Suprapubic skin (tissue), 4 donors: Measurements from ENCODE around the gene SYTL1. TPM values are rescaled to one million over a fixed set of nuclear protein-coding genes. Genes with fewer than 3 reads are reported as not detected.

Source experiments
- DNase-seq, 2 donors: peaks; one replicate each; pipeline ENCODE4 v3.0.0-alpha.2; 2019; ENCODE audit warnings: low spot score in 2 of 2
- H3K27ac ChIP-seq: fragments of 200-600 bp; sonication (generic); one replicate; pipeline ENCODE4 v1.5.1; 2019
- H3K27me3 ChIP-seq: fragments of 200-600 bp; sonication (generic); one replicate; pipeline ENCODE4 v1.5.1; 2019
- H3K36me3 ChIP-seq: fragments of 200-600 bp; sonication (generic); one replicate; pipeline ENCODE4 v1.5.1; 2019
- H3K4me1 ChIP-seq: fragments of 200-600 bp; sonication (generic); one replicate; pipeline ENCODE4 v1.5.1; 2019
- H3K4me3 ChIP-seq: fragments of 200-600 bp; sonication (generic); one replicate; pipeline ENCODE4 v1.5.1; 2019; ENCODE audit warnings: mild to moderate bottlenecking
- H3K9me3 ChIP-seq: fragments of 200-600 bp; sonication (generic); one replicate; pipeline ENCODE4 v1.5.1; 2019
- CTCF ChIP-seq, 2 donors: fragments of 200-600 bp in 1 of 2; fragments of 450-650 bp in 1 of 2; sonication (generic) in 1 of 2; IDR thresholded peaks; one replicate each; pipeline ENCODE4 v1.5.1; 2016 to 2019; ENCODE audit warnings: antibody characterized with exemption in 2 of 2, mild to moderate bottlenecking in 1 of 2, moderate library complexity in 1 of 2
- EP300 ChIP-seq: sonication (generic); formaldehyde crosslinking; IDR thresholded peaks from one replicate; pipeline ENCODE4 v1.6.1; 2017; ENCODE audit warnings: antibody characterized with exemption
- POLR2A ChIP-seq, 2 donors: fragments of 450-650 bp; IDR thresholded peaks; one replicate each; pipeline ENCODE4 v1.6.1; 2017; ENCODE audit warnings: antibody characterized with exemption in 2 of 2, mild to moderate bottlenecking in 2 of 2, moderate library complexity in 2 of 2
- POLR2AphosphoS5 ChIP-seq, 3 donors: sonication (generic); formaldehyde crosslinking; IDR thresholded peaks; one replicate each; pipeline ENCODE4 v1.6.1; 2017; ENCODE audit warnings: antibody characterized with exemption in 3 of 3
- WGBS: methylation state at CpG from one replicate; pipeline ENCODE4 v1.1.5; 2018; 5-methylcytosine and 5-hydroxymethylcytosine counted together
- total RNA-seq, 4 donors: library from RNA; depleted of rRNA; stranded (reverse); fragments of >200 nt; gene quantifications; one replicate each; pipeline ENCODE4 v1.1.0, GENCODE V29; 2016

Gene SYTL1
- total RNA-seq, 4 donors from 2014 or later, result 142 to 176 (median 168) TPM

GRCh38 chr1:27314169-27314568 lies 27.7 kb upstream of the SYTL1 start:
- 64% methylated on average over 3 of the region's 3 CpGs for WGBS
- H3K9me3 ChIP-seq, result no peaks in the 10 kb centered on the region
- TF ChIP-seq POLR2A (IDR thresholded peaks at IDR 0.05) (no peak), CTCF (IDR thresholded peaks at IDR 0.05) (no peak), POLR2AphosphoS5 (IDR thresholded peaks at IDR 0.05) (no peak), EP300 (no peak)
- H3K27me3 ChIP-seq, result no peaks in the 10 kb centered on the region
- no peak overlapping the region for H3K4me3 ChIP-seq
- peaks cover 4% of the 10 kb centered on the region for H3K4me1 ChIP-seq
- no peak overlapping the region for H3K27ac ChIP-seq
- peaks cover 8% of the 10 kb centered on the region for H3K36me3 ChIP-seq
- no peak for DNase-seq

- H3K36me3 ChIP-seq, result peaks cover 8% of the 10 kb centered on the region
- 78% methylated on average over 2 of the region's 2 CpGs for WGBS
- no peak overlapping the region for H3K27ac ChIP-seq
- TF ChIP-seq CTCF (IDR thresholded peaks at IDR 0.05) (no peak), POLR2AphosphoS5 (IDR thresholded peaks at IDR 0.05) (no peak), EP300 (no peak), POLR2A (IDR thresholded peaks at IDR 0.05) (no peak)
- no peak overlapping the region for H3K4me3 ChIP-seq
- H3K4me1 ChIP-seq, result peaks cover 4% of the 10 kb centered on the region
- no peak for DNase-seq
- H3K27me3 ChIP-seq, result no peaks in the 10 kb centered on the region
- H3K9me3 ChIP-seq, result no peaks in the 10 kb centered on the region
Observed at GRCh38 chr1:27314737-27315136, 27.1 kb upstream of the SYTL1 start.

- H3K4me3 ChIP-seq, result no peak overlapping the region
- H3K4me1 ChIP-seq, result peaks cover 4% of the 10 kb centered on the region
- WGBS, result 90% methylated on average over 5 of the region's 5 CpGs
- H3K27ac ChIP-seq, result no peak overlapping the region
- H3K36me3 ChIP-seq, result no peaks in the 10 kb centered on the region
- H3K27me3 ChIP-seq, result no peaks in the 10 kb centered on the region
- H3K9me3 ChIP-seq, result no peaks in the 10 kb centered on the region
- TF ChIP-seq EP300 (no peak), CTCF (IDR thresholded peaks at IDR 0.05) (no peak), POLR2A (IDR thresholded peaks at IDR 0.05) (no peak), POLR2AphosphoS5 (IDR thresholded peaks at IDR 0.05) (no peak)
- DNase-seq, result no peak
Observed at GRCh38 chr1:27316860-27317259, 25.0 kb upstream of the SYTL1 start.

- H3K4me3 ChIP-seq, result no peak overlapping the region
- no peaks in the 10 kb centered on the region for H3K27me3 ChIP-seq
- no peak for DNase-seq
- no peaks in the 10 kb centered on the region for H3K9me3 ChIP-seq
- no peak for TF ChIP-seq CTCF (IDR thresholded peaks at IDR 0.05)
- no peak for TF ChIP-seq EP300
- TF ChIP-seq POLR2A (IDR thresholded peaks at IDR 0.05), result no peak
- no peak for TF ChIP-seq POLR2AphosphoS5 (IDR thresholded peaks at IDR 0.05)
- 31% methylated on average over 4 of the region's 4 CpGs for WGBS
- no peak overlapping the region for H3K27ac ChIP-seq
- H3K4me1 ChIP-seq, result peaks cover 9% of the 10 kb centered on the region
- H3K36me3 ChIP-seq, result no peaks in the 10 kb centered on the region
Observed at GRCh38 chr1:27318136-27318535, 23.7 kb upstream of the SYTL1 start.

GRCh38 chr1:27318596-27318995 lies 23.2 kb upstream of the SYTL1 start:
- no peak overlapping the region for H3K4me3 ChIP-seq
- WGBS, result 65% methylated on average over 1 of the region's 1 CpG
- no peak overlapping the region for H3K27ac ChIP-seq
- DNase-seq, result no peak
- peaks cover 14% of the 10 kb centered on the region for H3K4me1 ChIP-seq
- TF ChIP-seq POLR2AphosphoS5 (IDR thresholded peaks at IDR 0.05) (no peak), CTCF (IDR thresholded peaks at IDR 0.05) (no peak), EP300 (no peak), POLR2A (IDR thresholded peaks at IDR 0.05) (no peak)
- H3K27me3 ChIP-seq, result no peaks in the 10 kb centered on the region
- H3K9me3 ChIP-seq, result no peaks in the 10 kb centered on the region
- no peaks in the 10 kb centered on the region for H3K36me3 ChIP-seq
